ENCODE measurements around the gene DYDC1.
"Not testable (repeated sequence)": the region's sequence is repeated elsewhere in the genome, so short reads cannot be mapped to it uniquely, and the experiment has no call there.

Gene DYDC1

GRCh38 chr10:80333983-80334382, 22.6 kb downstream of the DYDC1 start:
- no peak for DNase-seq

GRCh38 chr10:80324891-80325364, 31.6 kb downstream of the DYDC1 start:
- no peak for DNase-seq

DNA sequence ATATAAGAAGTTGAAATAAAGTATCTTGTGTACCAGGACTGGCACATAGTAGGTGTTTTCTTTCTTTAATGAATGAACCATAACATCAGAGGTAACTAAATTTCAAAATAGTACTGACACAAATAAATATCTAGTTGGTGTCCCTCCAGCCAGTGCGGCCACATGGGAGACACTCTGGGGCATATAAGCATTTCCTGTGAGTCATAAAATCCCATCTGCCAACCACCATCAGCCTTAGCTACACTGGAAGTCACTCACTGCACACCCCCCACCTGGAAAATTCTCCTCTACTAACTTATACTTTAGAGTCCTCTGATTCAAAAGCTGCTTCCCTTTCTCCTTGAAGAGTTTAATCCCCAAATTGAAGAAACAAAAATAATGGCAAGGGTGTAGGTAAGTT, 32.5 kb downstream of the DYDC1 start:
- no peak for DNase-seq

DNA sequence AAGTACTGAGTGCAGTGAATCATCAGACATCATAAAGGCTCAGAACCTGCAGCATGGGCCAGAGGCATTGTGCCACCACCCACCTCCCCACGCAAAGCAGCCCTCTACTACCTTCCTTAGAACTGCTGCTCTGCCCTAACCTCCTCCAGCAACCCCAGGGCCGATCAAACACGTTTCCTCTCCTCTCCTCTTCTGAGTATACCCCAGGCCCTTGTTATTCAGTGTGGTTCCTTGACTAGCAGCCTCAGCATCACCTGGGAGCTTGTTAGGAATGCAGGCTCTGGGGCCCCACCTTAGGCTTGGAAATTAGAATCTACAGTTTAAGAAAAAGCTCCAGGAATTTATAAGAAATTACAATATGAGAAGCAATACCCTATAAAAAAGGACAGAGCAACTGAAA, 33.2 kb downstream of the DYDC1 start:
- DNase-seq: no peak

- DNase-seq: no peak
These were observed 33.8 kb downstream of the DYDC1 start for GRCh38 chr10:80322711-80323110.

DNA sequence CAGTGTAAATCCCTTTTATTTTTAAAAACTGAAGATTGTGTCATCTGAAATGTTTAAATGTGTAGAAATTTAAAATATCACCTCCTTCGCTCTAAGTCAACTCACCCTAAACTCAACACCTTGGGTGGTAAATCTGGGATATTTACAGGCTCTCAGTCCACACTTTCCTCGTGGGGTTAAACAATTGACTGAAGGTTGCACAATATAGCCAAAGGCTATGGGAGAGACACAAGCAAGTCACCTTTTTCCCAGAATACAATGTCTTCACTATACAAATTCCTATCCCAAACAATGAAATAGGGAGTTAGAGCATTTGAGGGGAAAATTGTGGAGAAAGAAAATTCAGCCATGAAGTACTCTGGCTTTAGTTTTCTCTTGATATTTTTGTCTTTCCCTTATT, 34.4 kb downstream of the DYDC1 start:
- DNase-seq: no peak

GRCh38 chr10:80321183-80321582, 35.4 kb downstream of the DYDC1 start:
- DNase-seq: no peak

DNA sequence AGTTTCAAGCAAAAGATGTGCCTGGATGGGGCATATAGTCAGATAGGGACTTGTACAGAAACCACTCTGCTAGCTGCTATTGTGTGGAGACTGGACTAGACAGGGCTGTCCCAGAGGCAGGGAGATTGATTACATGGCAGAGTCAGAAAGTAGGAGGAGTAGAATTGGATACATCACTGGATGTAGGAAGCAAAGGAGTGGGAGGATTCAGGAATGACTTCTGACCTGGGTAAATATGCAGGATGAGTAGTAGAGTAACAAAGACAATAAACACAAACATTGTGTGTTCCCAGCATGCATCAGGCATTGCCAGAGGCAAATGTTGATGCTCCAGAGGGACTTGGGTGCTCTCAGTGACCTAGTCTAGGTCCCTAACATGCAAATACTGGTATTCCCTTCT, 36.2 kb downstream of the DYDC1 start:
- DNase-seq: no peak

- no peak for DNase-seq
These were observed 36.7 kb downstream of the DYDC1 start for GRCh38 chr10:80319725-80320290.

- no peak for DNase-seq
These were observed 37.2 kb downstream of the DYDC1 start for GRCh38 chr10:80319318-80319717.

- DNase-seq: no peak
These were observed 37.8 kb downstream of the DYDC1 start for GRCh38 chr10:80318742-80319141.

DNA sequence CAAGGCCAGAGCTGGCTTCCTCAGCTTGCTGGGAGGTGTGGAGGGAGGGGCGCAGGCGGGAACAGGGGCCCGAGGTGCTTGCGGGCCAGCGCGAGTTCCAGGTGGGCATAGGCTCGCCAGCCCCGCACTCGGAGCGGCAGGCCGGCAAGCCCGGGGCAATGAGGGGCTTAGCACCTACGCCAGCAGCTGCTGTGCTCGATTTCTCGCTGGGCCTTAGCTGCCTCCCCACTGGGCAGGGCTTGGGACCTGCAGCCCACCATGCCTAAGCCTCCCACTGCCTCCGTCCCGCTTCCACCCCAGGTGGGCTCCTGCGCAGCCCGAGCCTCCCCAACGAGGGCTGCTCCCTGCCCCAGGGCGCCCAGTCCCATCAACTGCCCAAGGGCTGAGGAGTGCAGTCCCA, 41.2 kb downstream of the DYDC1 start:
- no peak for DNase-seq

DNA sequence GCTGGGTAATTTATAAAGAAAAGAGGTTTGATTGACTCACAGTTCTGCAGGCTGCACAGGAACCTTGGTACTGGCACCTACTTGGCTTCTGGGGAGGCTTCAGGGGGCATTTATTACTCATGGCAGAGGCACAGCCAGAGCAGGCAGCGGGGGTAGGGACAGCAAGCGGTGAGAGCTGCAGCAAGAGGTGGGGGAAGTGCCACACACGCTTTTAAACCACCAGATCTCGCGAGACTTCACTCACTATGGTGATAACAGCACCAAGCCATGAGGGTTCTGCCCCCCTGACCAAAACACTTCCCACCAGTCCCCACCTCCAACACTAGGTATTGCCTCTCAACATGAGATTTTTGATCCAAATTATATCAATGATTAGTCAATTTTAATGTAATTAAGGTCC, 43.0 kb downstream of the DYDC1 start:
- DNase-seq: no peak

DNA sequence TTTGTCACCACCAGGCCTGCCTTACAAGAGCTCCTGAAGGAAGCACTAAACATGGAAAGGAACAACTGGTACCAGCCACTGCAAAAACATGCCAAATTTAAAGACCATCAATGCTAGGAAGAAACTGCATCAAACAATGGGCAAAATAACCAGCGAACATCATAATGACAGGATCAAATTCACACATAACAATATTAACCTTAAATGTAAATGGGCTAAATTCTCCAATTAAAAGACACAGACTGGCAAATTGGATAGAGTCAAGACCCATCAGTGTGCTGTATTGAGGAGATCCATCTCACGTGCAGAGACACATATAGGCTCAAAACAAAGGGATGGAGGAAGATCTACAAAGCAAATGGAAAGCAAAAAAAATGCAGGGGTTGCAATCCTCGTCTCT, 50.6 kb downstream of the DYDC1 start:
- not testable (repeated sequence) for DNase-seq

- DNase-seq: no peak
These were observed 59.6 kb downstream of the DYDC1 start for GRCh38 chr10:80296942-80297341.

DNA sequence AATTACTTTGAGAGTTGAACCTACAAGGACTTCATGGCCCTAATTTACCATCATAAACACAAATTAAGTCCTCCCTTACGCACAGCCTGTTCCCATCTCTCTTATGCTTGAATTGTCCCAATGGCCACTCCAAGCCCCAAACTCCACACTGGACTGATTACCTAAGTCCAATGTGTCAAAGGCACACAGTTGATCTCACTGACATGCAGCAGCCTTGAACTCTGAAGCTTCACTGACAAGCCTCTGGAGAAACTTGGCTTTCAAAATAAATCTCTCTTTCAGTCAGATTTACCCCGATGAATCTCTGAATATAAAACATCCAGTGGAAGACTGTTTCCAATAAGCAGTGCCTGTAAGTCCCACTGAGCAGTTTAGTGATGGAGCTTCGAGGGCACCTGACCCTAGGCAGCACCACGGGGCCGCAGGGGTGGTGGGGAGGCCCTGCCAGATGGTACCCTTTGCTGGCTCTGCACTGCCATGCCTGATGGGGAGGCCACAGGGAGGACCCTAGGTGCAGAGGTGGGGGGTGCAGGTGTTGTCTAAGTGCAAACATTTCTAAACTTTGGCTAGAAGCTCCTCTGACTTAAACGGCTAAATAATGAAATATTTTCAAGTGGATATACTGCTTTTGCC, 63.8 kb downstream of the DYDC1 start:
- DNase-seq: no peak

GRCh38 chr10:80290474-80291220, 65.9 kb downstream of the DYDC1 start:
- DNase-seq: no peak

- no peak for DNase-seq
These were observed 66.9 kb downstream of the DYDC1 start, which contains the start of gene MAT1A for GRCh38 chr10:80289451-80290287. TSS of gene MAT1A (minus strand) at chr10:80289658. CDS start at chr10:80289423, 235 bp downstream.

GRCh38 chr10:80288849-80289248, 67.7 kb downstream of the DYDC1 start:
- DNase-seq: no peak

Data from activated CD4-positive, alpha-beta T cell treated with anti-CD3 and anti-CD28 coated beads for 1 hour (primary cell).